HCT116 (cell line): Measurements from ENCODE around the gene LY9.

ENCODE experiments used
- CTCF ChIP-seq, 3 experiments: fragments of 200-600 bp in 1 of 3; sonication (generic) in 1 of 3; IDR thresholded peaks in 2 of 3; conservative IDR thresholded peaks in 1 of 3; 2 replicates each; pipeline ENCODE4 v1.5.1; 2012 to 2017; ENCODE audit warnings: low read depth in 2 of 3, low read length in 2 of 3, antibody characterized with exemption in 1 of 3, borderline replicate concordance in 1 of 3, control low read depth in 1 of 3, mild to moderate bottlenecking in 1 of 3, mixed read lengths in 1 of 3, mixed run types in 1 of 3, moderate library complexity in 1 of 3; ENCODE audit not compliant: insufficient read depth in 1 of 3
- EZH2phosphoT487 ChIP-seq: fragments of 200-600 bp; IDR thresholded peaks from 2 replicates; pipeline ENCODE4 v1.6.1; 2018; ENCODE audit warnings: antibody characterized with exemption, borderline replicate concordance
- FOSL1 ChIP-seq: IDR thresholded peaks from 2 replicates; pipeline ENCODE4 v1.6.1; 2012; ENCODE audit warnings: low read depth
- RAD21 ChIP-seq: IDR thresholded peaks from 2 replicates; pipeline ENCODE4 v1.6.1; 2012; ENCODE audit warnings: low read depth, mild to moderate bottlenecking
- ZBTB33 ChIP-seq: IDR thresholded peaks from 2 replicates; pipeline ENCODE4 v1.6.1; 2011; ENCODE audit warnings: mild to moderate bottlenecking, low read length, moderate library complexity; ENCODE audit not compliant: insufficient replicate concordance; ENCODE audit errors: extremely low read depth
- ZNF274 ChIP-seq: fragments of 200-500 bp; sonication (Bioruptor generic); IDR thresholded peaks from 2 replicates; pipeline ENCODE4 v1.6.1; 2014; ENCODE audit warnings: mild to moderate bottlenecking, low read depth, low read length, inconsistent platforms

GRCh38 chr1:160752406-160752805 lies 43.6 kb upstream of the LY9 start:
- TF ChIP-seq FOSL1 (no peak), CTCF (IDR thresholded peaks at IDR 0.05 in 2 of 3, conservative IDR thresholded peaks at IDR 0.05 in 1 of 3; ENCODE audit: borderline replicate concordance in 1 of 3, insufficient read depth in 1 of 3, low read depth in 2 of 3, low read length in 2 of 3) (no peak), RAD21 (no peak), EZH2phosphoT487 (no peak), ZNF274 (no peak), ZBTB33 (no peak)
